ENCODE data around the gene CLDN1. TPM values are rescaled to one million over a fixed set of nuclear protein-coding genes. Genes with fewer than 3 reads are reported as not detected.

Gene CLDN1
- total RNA-seq, 1 experiment from 2014 or later = 1.0 TPM

- H4K5ac ChIP-seq (ENCODE audit: insufficient read length, low read depth, low read length) = no peak overlapping the region
- no peak overlapping the region for H4K8ac ChIP-seq (replicated peaks; ENCODE audit: insufficient read length, low read depth, low read length)
- no peak overlapping the region for H3K18ac ChIP-seq (ENCODE audit: insufficient read length, low read depth, low read length)
- no peak overlapping the region for H3K56ac ChIP-seq (ENCODE audit: insufficient read length, low read depth, low read length)
- no peak overlapping the region for H2AFZ ChIP-seq (ENCODE audit: low read length)
- no peak overlapping the region for H2BK5ac ChIP-seq (ENCODE audit: insufficient read length, low read length)
- DNase-seq = no peak
- H3K27me3 ChIP-seq (ENCODE audit: insufficient read depth, low read length) = no peaks in the 10 kb centered on the region
- no peak overlapping the region for H2BK15ac ChIP-seq (ENCODE audit: low read depth, low read length)
- H3T11ph ChIP-seq (ENCODE audit: low read length) = no peak overlapping the region
- Mint-ChIP-seq H3K4me1 (no peaks in the 10 kb centered on the region), H3K27ac (no peak overlapping the region), H3K4me3 (no peak overlapping the region), H3K9me3 (peaks cover 16 to 17% of the 10 kb centered on the region in 2 experiments), H3K27me3 (ENCODE audit: low read depth) (no peaks in the 10 kb centered on the region), H3K36me3 (ENCODE audit: insufficient read depth in 1 of 3, low read depth in 3 of 3) (peaks cover 5 to 11% (median 7%) of the 10 kb centered on the region in 3 experiments)
- no peaks in the 10 kb centered on the region for H3K23me2 ChIP-seq (ENCODE audit: insufficient read length, low read depth, low read length, poor library complexity, severe bottlenecking)
- H3K27ac ChIP-seq (ENCODE audit: insufficient read length, low read depth, low read length) = no peak overlapping the region
- H3K79me2 ChIP-seq (ENCODE audit: insufficient read depth, low read length) = no peaks in the 10 kb centered on the region
- H3K23ac ChIP-seq (ENCODE audit: insufficient read length, low read depth, low read length) = no peak overlapping the region
- H3K79me1 ChIP-seq (ENCODE audit: insufficient read depth, low read depth, low read length, poor library complexity, severe bottlenecking) = no peaks in the 10 kb centered on the region
- H3K4me1 ChIP-seq (ENCODE audit: insufficient read depth, low read length) = no peaks in the 10 kb centered on the region
- H2AK5ac ChIP-seq (ENCODE audit: insufficient read length, low read length) = no peak overlapping the region
- H4K91ac ChIP-seq (ENCODE audit: insufficient read length, low read depth, low read length) = no peak overlapping the region
- no peak overlapping the region for H3K4ac ChIP-seq (ENCODE audit: low read depth, low read length)
- TF ChIP-seq CTCF (conservative IDR thresholded peaks at IDR 0.05) = no peak
- H2BK20ac ChIP-seq (ENCODE audit: low read depth, low read length, poor library complexity, severe bottlenecking) = no peak overlapping the region
- no peak overlapping the region for H2BK12ac ChIP-seq (ENCODE audit: insufficient read length, low read depth, low read length)
- no peaks in the 10 kb centered on the region for H3K9me3 ChIP-seq (ENCODE audit: control insufficient read depth, low read depth, low read length)
- H3K4me2 ChIP-seq (ENCODE audit: insufficient read depth, insufficient read length, low read length) = no peak overlapping the region
- no peak overlapping the region for H3K9ac ChIP-seq (ENCODE audit: extremely low read depth, insufficient read length, low read length)
- H3K14ac ChIP-seq (ENCODE audit: insufficient read depth, low read length) = no peak overlapping the region
- no peak overlapping the region for H2BK120ac ChIP-seq (ENCODE audit: low read depth, low read length, poor library complexity, severe bottlenecking)
- no peaks in the 10 kb centered on the region for H4K20me1 ChIP-seq (ENCODE audit: control insufficient read depth, insufficient read depth, insufficient read length)
Observed at GRCh38 chr3:190294030-190294429, 28.2 kb downstream of the CLDN1 start.

Measured in H9 (cell line).